H1 (cell line): Measurements from ENCODE around the gene HNRNPU. TPM values are rescaled to one million over a fixed set of nuclear protein-coding genes. Genes with fewer than 3 reads are reported as not detected.
A peak's percentile ranks its signal among the peaks of the same experiment; 100 is the strongest.

Experiments used
- CTCF ChIA-PET: fragments of 300-600 bp; sonication (Branson Sonifier 250); formaldehyde crosslinking; loops from one replicate; lab custom pipeline; 2021; ENCODE audit not compliant: partially characterized antibody; lab: Charles Lee
- POLR2A ChIA-PET: fragments of 300-600 bp; sonication (Branson Sonifier 250); formaldehyde crosslinking; loops from one replicate; lab custom pipeline; 2021; ENCODE audit warnings: inconsistent platforms; ENCODE audit not compliant: partially characterized antibody; lab: Charles Lee
- DNase-seq, 2 experiments: peaks; one replicate each; pipeline versions ENCODE4 v3.0.0 to v3.0.0-alpha.2; 2010 to 2022; ENCODE audit warnings: low spot score in 2 of 2, low read depth in 1 of 2, mixed read lengths in 1 of 2
- FAIRE-seq: peaks from 2 replicates; lab custom pipeline; 2011; peaks lifted over from hg19 to GRCh38; lab: Jason Lieb, UNC
- H2AFZ ChIP-seq: 2 replicates; pipeline ENCODE4 v1.8.1; 2012; ENCODE audit warnings: low read length, inconsistent platforms
- H2AK5ac ChIP-seq: 2 replicates; pipeline ENCODE4 v1.6.1; 2013; ENCODE audit warnings: low read depth, low read length
- H2BK120ac ChIP-seq: replicated peaks from 2 replicates; pipeline ENCODE3; 2013; ENCODE audit warnings: low read depth, low read length, inconsistent platforms
- H2BK12ac ChIP-seq: 2 replicates; pipeline ENCODE4 v1.6.1; 2013; ENCODE audit warnings: low read depth, low read length
- H2BK15ac ChIP-seq: 2 replicates; pipeline ENCODE4 v1.6.1; 2013; ENCODE audit warnings: low read length
- H2BK20ac ChIP-seq: 2 replicates; pipeline ENCODE4 v1.6.1; 2013; ENCODE audit warnings: low read length
- H2BK5ac ChIP-seq: 2 replicates; pipeline ENCODE4 v1.6.1; 2013; ENCODE audit warnings: low read depth, low read length
- H3K14ac ChIP-seq: 2 replicates; pipeline ENCODE4 v1.6.1; 2013; ENCODE audit warnings: inconsistent platforms; ENCODE audit not compliant: insufficient read length
- H3K18ac ChIP-seq: 2 replicates; pipeline ENCODE4 v1.6.1; 2013; ENCODE audit warnings: low read length; ENCODE audit errors: extremely low read depth
- H3K23ac ChIP-seq: 2 replicates; pipeline ENCODE4 v1.6.1; 2013; ENCODE audit warnings: inconsistent platforms; ENCODE audit not compliant: insufficient read length
- H3K23me2 ChIP-seq: 2 replicates; pipeline ENCODE4 v1.6.1; 2013; ENCODE audit warnings: low read depth, low read length
- H3K27ac ChIP-seq: 2 replicates; pipeline ENCODE4 v1.6.1; 2011; ENCODE audit warnings: low read depth, low read length, inconsistent platforms
- H3K27me3 ChIP-seq, 4 experiments: replicated peaks in 1 of 4; 1 replicate in 1 of 4; 2 replicates in 3 of 4; pipeline versions ENCODE4 v1.6.1 to v1.8.1; 2011 to 2013; ENCODE audit warnings: low read length in 3 of 4, mild to moderate bottlenecking in 3 of 4, inconsistent platforms in 2 of 4, mixed read lengths in 2 of 4, moderate library complexity in 1 of 4; ENCODE audit not compliant: control insufficient read depth in 3 of 4, insufficient read depth in 3 of 4; ENCODE audit errors: extremely low read depth in 1 of 4
- H3K36me3 ChIP-seq, 4 experiments: 2 replicates each; pipeline versions ENCODE4 v1.6.1 to v1.8.1; 2011 to 2013; ENCODE audit warnings: mild to moderate bottlenecking in 4 of 4, low read length in 3 of 4, moderate library complexity in 2 of 4, control low read depth in 1 of 4, inconsistent platforms in 1 of 4; ENCODE audit not compliant: insufficient read depth in 4 of 4, control insufficient read depth in 2 of 4
- H3K4ac ChIP-seq: replicated peaks from 2 replicates; pipeline ENCODE3; 2013; ENCODE audit warnings: low read length, low read depth, mixed read lengths, inconsistent platforms; ENCODE audit not compliant: insufficient read length
- H3K4me1 ChIP-seq, 4 experiments: replicated peaks in 1 of 4; 1 replicate in 1 of 4; 2 replicates in 3 of 4; pipeline versions ENCODE4 v1.6.1 to v1.8.1; 2011 to 2013; ENCODE audit warnings: low read length in 3 of 4, inconsistent platforms in 2 of 4, mixed read lengths in 1 of 4; ENCODE audit not compliant: insufficient read depth in 4 of 4, control insufficient read depth in 3 of 4
- H3K4me2 ChIP-seq, 2 experiments: 2 replicates each; pipeline versions ENCODE4 v1.6.1 to v1.8.1; 2011 to 2013; ENCODE audit warnings: low read depth in 2 of 2, low read length in 2 of 2, control low read depth in 1 of 2, inconsistent platforms in 1 of 2, mild to moderate bottlenecking in 1 of 2; ENCODE audit not compliant: insufficient read depth in 1 of 2
- H3K4me3 ChIP-seq, 4 experiments: fragments of 200-600, 300-600 bp in 1 of 4; sonication (generic), shearing (Covaris generic), sonication (Bioruptor Twin) in 1 of 4; 2 replicates each; pipeline versions ENCODE4 v1.5.1 to v1.8.1; 2011 to 2016; ENCODE audit warnings: low read length in 4 of 4, low read depth in 3 of 4, control low read depth in 2 of 4, inconsistent platforms in 2 of 4, mild to moderate bottlenecking in 2 of 4, mixed read lengths in 1 of 4, moderate library complexity in 1 of 4; ENCODE audit not compliant: insufficient read depth in 2 of 4; ENCODE audit errors: extremely low read depth in 1 of 4
- H3K56ac ChIP-seq: replicated peaks from 2 replicates; pipeline ENCODE3; 2013; ENCODE audit warnings: low read depth, mild to moderate bottlenecking, mixed read lengths, low read length, inconsistent platforms; ENCODE audit not compliant: insufficient read length
- H3K79me1 ChIP-seq: 2 replicates; pipeline ENCODE4 v1.6.1; 2013; ENCODE audit warnings: low read depth, low read length, control low read depth
- H3K79me2 ChIP-seq, 2 experiments: 2 replicates each; pipeline versions ENCODE4 v1.6.1 to v1.8.1; 2012 to 2013; ENCODE audit warnings: low read length in 2 of 2, mild to moderate bottlenecking in 2 of 2, inconsistent platforms in 1 of 2; ENCODE audit not compliant: insufficient read depth in 2 of 2, control insufficient read depth in 1 of 2
- H3K9ac ChIP-seq, 4 experiments: replicated peaks in 1 of 4; 1 replicate in 1 of 4; 2 replicates in 3 of 4; pipeline versions ENCODE4 v1.6.1 to v1.8.1; 2011 to 2013; ENCODE audit warnings: low read depth in 3 of 4, low read length in 3 of 4, control low read depth in 2 of 4, mild to moderate bottlenecking in 2 of 4, moderate library complexity in 2 of 4, inconsistent platforms in 1 of 4; ENCODE audit errors: extremely low read depth in 1 of 4
- H3K9me3 ChIP-seq, 2 experiments: 2 replicates each; pipeline versions ENCODE4 v1.6.1 to v1.8.1; 2012 to 2013; ENCODE audit warnings: mild to moderate bottlenecking in 2 of 2, moderate library complexity in 2 of 2, control low read depth in 1 of 2, inconsistent platforms in 1 of 2, low read depth in 1 of 2, low read length in 1 of 2, mixed read lengths in 1 of 2; ENCODE audit not compliant: insufficient read depth in 2 of 2
- H4K20me1 ChIP-seq, 2 experiments: replicated peaks in 1 of 2; 2 replicates each; pipeline versions ENCODE3 to v1.8.1; 2011 to 2013; ENCODE audit warnings: inconsistent platforms in 2 of 2, low read length in 2 of 2, mild to moderate bottlenecking in 1 of 2; ENCODE audit not compliant: insufficient read depth in 2 of 2, control insufficient read depth in 1 of 2
- H4K5ac ChIP-seq: 2 replicates; pipeline ENCODE4 v1.6.1; 2013; ENCODE audit warnings: low read length, low read depth, mixed read lengths, inconsistent platforms; ENCODE audit not compliant: insufficient read length
- H4K8ac ChIP-seq: 2 replicates; pipeline ENCODE4 v1.8.0; 2013; ENCODE audit warnings: mild to moderate bottlenecking, moderate library complexity, low read length, inconsistent platforms; ENCODE audit not compliant: insufficient read depth; ENCODE audit errors: extremely low read depth
- H4K91ac ChIP-seq: replicated peaks from 2 replicates; pipeline ENCODE3; 2013; ENCODE audit warnings: low read length, mixed read lengths, inconsistent platforms; ENCODE audit not compliant: insufficient read length
- CEBPB ChIP-seq: IDR thresholded peaks from 2 replicates; pipeline ENCODE4 v1.6.1; 2012; ENCODE audit warnings: low read depth, low read length
- CTBP2 ChIP-seq: IDR thresholded peaks from 2 replicates; pipeline ENCODE4 v1.7.0; 2011; ENCODE audit warnings: borderline replicate concordance, mild to moderate bottlenecking, moderate library complexity, mixed read lengths, low read length; ENCODE audit not compliant: insufficient read depth, insufficient read length
- CTCF ChIP-seq, 3 experiments: IDR thresholded peaks; 1 replicate in 2 of 3; 2 replicates in 1 of 3; pipeline versions ENCODE4 v1.5.1 to v1.6.1; 2011; ENCODE audit warnings: low read length in 3 of 3, mild to moderate bottlenecking in 3 of 3, inconsistent platforms in 2 of 3, low read depth in 1 of 3, moderate library complexity in 1 of 3; ENCODE audit not compliant: insufficient read depth in 1 of 3; ENCODE audit errors: control extremely low read depth in 1 of 3
- RAD21 ChIP-seq, 2 experiments: IDR thresholded peaks in 1 of 2; conservative IDR thresholded peaks in 1 of 2; 2 replicates each; pipeline ENCODE4 v1.6.1; 2011; ENCODE audit warnings: low read depth in 2 of 2, low read length in 2 of 2, improper control_type of control experiment in 1 of 2, inconsistent platforms in 1 of 2, mild to moderate bottlenecking in 1 of 2, moderate library complexity in 1 of 2
- WGBS, 2 experiments: shearing (Covaris generic) in 1 of 2; methylation state at CpG; one replicate each; pipeline versions ENCODE4 v1.1.6 to v1.1.7; 2013 to 2015; ENCODE audit warnings: low lambda C conversion rate in 2 of 2, mixed read lengths in 2 of 2, inconsistent platforms in 1 of 2, low coverage in 1 of 2, missing lambda C conversion rate in 1 of 2; ENCODE audit not compliant: insufficient replicate concordance in 2 of 2, insufficient coverage in 1 of 2, insufficient read length in 1 of 2; ENCODE audit errors: extremely low coverage in 1 of 2, missing lambda C conversion rate in 1 of 2; 5-methylcytosine and 5-hydroxymethylcytosine counted together
- polyA plus RNA-seq, 7 experiments: library from polyadenylated mRNA; depleted of rRNA in 3 of 7; stranded (reverse) in 5 of 7; unstranded in 2 of 7; fragments of >200 nt in 5 of 7; fragments of 200-250 nt in 2 of 7; gene quantifications; 1 replicate in 5 of 7; 2 replicates in 1 of 7; 4 replicates in 1 of 7; pipeline versions ENCODE4 v1.2.1 to v1.2.3, GENCODE V29; 2011 to 2013; ENCODE audit warnings: missing spikeins in 2 of 7, mixed read lengths in 2 of 7
- total RNA-seq: library from RNA; stranded (reverse); fragmentation: NEBNext Ultra II Directional; extraction: Animal tissue kit (Norgen Biotek cat#: 25700); gene quantifications from 2 replicates; pipeline ENCODE4 v1.2.1, GENCODE V29; 2021

The HNRNPU gene
- total and polyA plus RNA-seq, 2 of the 8 experiments (the other 6 are each of a cell fraction or from before 2014, with no cell fraction given) = 95.6 to 606 TPM

GRCh38 chr1:244801246-244801645, 63.1 kb downstream of the HNRNPU start:
- CTCF ChIA-PET = interaction anchor here (0.6 to 4.6 kb wide), 35 partner anchors 9 to 344 kb away, joined by 3 to 50 read pairs (median 3); no protein-coding TSS in a partner anchor

More at GRCh38 chr1:244801246-244801645, 63.1 kb downstream of the HNRNPU start:
- no peaks in the 10 kb centered on the region for H4K20me1 ChIP-seq
- H3K18ac ChIP-seq = no peak overlapping the region
- no peak overlapping the region for H2AK5ac ChIP-seq
- no peak overlapping the region for H3K56ac ChIP-seq
- POLR2A ChIA-PET = interaction anchor here (0.6 to 3.9 kb wide), 10 partner anchors 15 to 198 kb away, joined by 3 to 39 read pairs (median 4); partner anchors contain the start of gene COX20
- no peak overlapping the region for H3K14ac ChIP-seq
- H3K79me2 ChIP-seq = no peaks in the 10 kb centered on the region
- no peak overlapping the region for H4K91ac ChIP-seq
- peaks cover 0 to 5% (median 0%) of the 10 kb centered on the region in 4 experiments; a peak in 1 of 7 replicates for H3K4me1 ChIP-seq
- DNase-seq (no peak), FAIRE-seq (no peak)
- TF ChIP-seq CEBPB (peak; percentile 77), CTCF (IDR thresholded peaks at IDR 0.05; ENCODE audit: control extremely low read depth in 1 of 3, insufficient read depth in 1 of 3, low read depth in 1 of 3, low read length in 3 of 3) (peak; percentile 48 to 67 (median 61)), RAD21 (IDR thresholded peaks at IDR 0.05 in 1 of 2, conservative IDR thresholded peaks at IDR 0.05 in 1 of 2; ENCODE audit: low read depth in 2 of 2, low read length in 2 of 2) (peak; percentile 66 to 76), CTBP2 (no peak)
- H2BK5ac ChIP-seq = no peak overlapping the region
- no peak overlapping the region for H3K4me2 ChIP-seq
- WGBS, 2 experiments = 65% methylated on average over 14 of the region's 14 CpGs; no CpG with 5 or more reads in 1 of the 2 experiments
- no peak overlapping the region for H2BK15ac ChIP-seq
- no peaks in the 10 kb centered on the region for H3K79me1 ChIP-seq
- no peak overlapping the region for H2BK12ac ChIP-seq
- no peak overlapping the region for H3K9ac ChIP-seq
- no peaks in the 10 kb centered on the region for H3K9me3 ChIP-seq
- H2BK20ac ChIP-seq = no peak overlapping the region
- no peak overlapping the region for H2AFZ ChIP-seq
- H3K23me2 ChIP-seq = no peaks in the 10 kb centered on the region
- no peak overlapping the region for H3K4me3 ChIP-seq
- no peak overlapping the region for H3K23ac ChIP-seq
- no peak overlapping the region for H3K27ac ChIP-seq
- H3K36me3 ChIP-seq = no peaks in the 10 kb centered on the region
- no peak overlapping the region for H4K5ac ChIP-seq
- H3K27me3 ChIP-seq = no peaks in the 10 kb centered on the region
- no peak overlapping the region for H4K8ac ChIP-seq
- H2BK120ac ChIP-seq = no peak overlapping the region
- no peak overlapping the region for H3K4ac ChIP-seq
